Liver (tissue), 3 donors: ENCODE measurements around the gene METRN.

Source experiments
- EGR1 ChIP-seq, 2 donors: IDR thresholded peaks; 2 replicates each; pipeline ENCODE4 v1.6.1; 2016 to 2018; ENCODE audit warnings: antibody characterized with exemption in 2 of 2, low read depth in 2 of 2
- JUND ChIP-seq, 2 donors: IDR thresholded peaks; 2 replicates each; pipeline ENCODE4 v1.6.1; 2016; ENCODE audit warnings: antibody characterized with exemption in 2 of 2
- NR2F2 ChIP-seq: IDR thresholded peaks from 2 replicates; pipeline ENCODE4 v1.6.1; 2016; ENCODE audit warnings: antibody characterized with exemption
- RAD21 ChIP-seq, 2 donors: IDR thresholded peaks; 2 replicates each; pipeline ENCODE4 v1.6.1; 2016; ENCODE audit warnings: antibody characterized with exemption in 2 of 2, mild to moderate bottlenecking in 2 of 2
- RXRA ChIP-seq, 2 donors: IDR thresholded peaks; 2 replicates each; pipeline ENCODE4 v1.6.1; 2017 to 2018; ENCODE audit warnings: antibody characterized with exemption in 2 of 2, mild to moderate bottlenecking in 1 of 2
- SP1 ChIP-seq: IDR thresholded peaks from 2 replicates; pipeline ENCODE4 v1.6.1; 2018; ENCODE audit warnings: antibody characterized with exemption, mild to moderate bottlenecking
- TAF1 ChIP-seq: conservative IDR thresholded peaks from 2 replicates; pipeline ENCODE4 v1.6.1; 2016; ENCODE audit warnings: antibody characterized with exemption, mild to moderate bottlenecking
- YY1 ChIP-seq: IDR thresholded peaks from 2 replicates; pipeline ENCODE4 v1.6.1; 2016; ENCODE audit warnings: antibody characterized with exemption, mild to moderate bottlenecking
- TF ChIP-seq, protein P1 (sequence below): fragments of 150-350 bp; IDR thresholded peaks from 2 replicates; pipeline ENCODE4 v1.5.1; 2017; ENCODE audit warnings: improper control_type of control experiment, low read depth, low read length; ENCODE audit not compliant: missing input control
- TF ChIP-seq, protein P2 (sequence below): IDR thresholded peaks from 2 replicates; pipeline ENCODE4 v1.6.1; 2016; ENCODE audit warnings: antibody characterized with exemption
- TF ChIP-seq, protein P3 (sequence below): IDR thresholded peaks from 2 replicates; pipeline ENCODE4 v1.6.1; 2016; ENCODE audit warnings: antibody characterized with exemption, mild to moderate bottlenecking
- TF ChIP-seq, protein P4 (sequence below): IDR thresholded peaks from 2 replicates; pipeline ENCODE4 v1.6.1; 2016; ENCODE audit warnings: antibody characterized with exemption
- donor health status: healthy.
- donor health status: healthy.

DNA sequence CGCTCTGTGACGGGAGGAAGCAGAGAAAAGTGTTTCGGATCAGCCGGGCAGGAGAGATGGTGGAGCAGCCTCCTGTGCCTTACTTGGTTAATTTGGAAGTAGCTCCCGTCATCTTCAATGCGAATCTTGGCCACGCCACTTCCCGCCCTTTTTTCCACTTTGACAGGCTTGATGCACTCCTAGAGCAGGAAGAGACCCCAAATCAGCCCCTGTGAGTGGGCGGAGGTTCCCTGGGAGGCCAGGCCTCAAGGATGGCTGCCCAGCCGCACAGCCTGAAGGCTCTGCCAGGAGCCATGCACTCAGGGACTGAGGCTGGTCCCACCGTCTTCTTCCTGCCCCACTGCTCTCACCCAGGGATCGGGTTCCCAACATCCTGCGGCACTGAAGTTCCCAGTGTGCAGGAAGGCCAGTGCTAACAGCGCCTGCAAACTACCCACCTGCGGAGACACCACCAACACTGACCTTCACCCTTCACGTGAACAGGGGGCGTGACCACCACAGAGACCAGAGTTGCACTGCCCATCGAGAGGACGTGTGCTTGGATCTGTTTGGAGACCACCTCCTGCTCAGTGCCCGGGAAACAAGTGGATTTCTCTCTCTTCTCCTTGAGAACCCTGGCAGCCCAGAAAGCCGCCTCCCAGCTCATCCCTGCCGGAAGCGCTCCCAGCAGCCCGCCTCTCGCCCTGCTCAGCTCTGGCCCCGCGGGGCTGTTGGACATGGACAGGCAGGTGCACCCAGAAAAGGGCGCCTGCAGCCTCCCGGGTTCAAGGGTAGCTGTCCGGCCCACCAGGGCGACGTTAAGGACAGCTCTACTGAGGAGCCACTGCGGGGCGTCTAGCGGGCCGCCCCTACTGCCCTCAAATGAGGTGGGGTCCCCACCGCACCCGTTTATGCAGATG, 24.9 kb downstream of the METRN start:
- TF ChIP-seq, protein P1, sequence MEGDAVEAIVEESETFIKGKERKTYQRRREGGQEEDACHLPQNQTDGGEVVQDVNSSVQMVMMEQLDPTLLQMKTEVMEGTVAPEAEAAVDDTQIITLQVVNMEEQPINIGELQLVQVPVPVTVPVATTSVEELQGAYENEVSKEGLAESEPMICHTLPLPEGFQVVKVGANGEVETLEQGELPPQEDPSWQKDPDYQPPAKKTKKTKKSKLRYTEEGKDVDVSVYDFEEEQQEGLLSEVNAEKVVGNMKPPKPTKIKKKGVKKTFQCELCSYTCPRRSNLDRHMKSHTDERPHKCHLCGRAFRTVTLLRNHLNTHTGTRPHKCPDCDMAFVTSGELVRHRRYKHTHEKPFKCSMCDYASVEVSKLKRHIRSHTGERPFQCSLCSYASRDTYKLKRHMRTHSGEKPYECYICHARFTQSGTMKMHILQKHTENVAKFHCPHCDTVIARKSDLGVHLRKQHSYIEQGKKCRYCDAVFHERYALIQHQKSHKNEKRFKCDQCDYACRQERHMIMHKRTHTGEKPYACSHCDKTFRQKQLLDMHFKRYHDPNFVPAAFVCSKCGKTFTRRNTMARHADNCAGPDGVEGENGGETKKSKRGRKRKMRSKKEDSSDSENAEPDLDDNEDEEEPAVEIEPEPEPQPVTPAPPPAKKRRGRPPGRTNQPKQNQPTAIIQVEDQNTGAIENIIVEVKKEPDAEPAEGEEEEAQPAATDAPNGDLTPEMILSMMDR = no peak
- TF ChIP-seq SP1 = no peak
- TF ChIP-seq NR2F2 = no peak
- no peak for TF ChIP-seq EGR1 (IDR thresholded peaks at IDR 0.05; ENCODE audit: low read depth in 2 of 2)
- TF ChIP-seq, protein P2, sequence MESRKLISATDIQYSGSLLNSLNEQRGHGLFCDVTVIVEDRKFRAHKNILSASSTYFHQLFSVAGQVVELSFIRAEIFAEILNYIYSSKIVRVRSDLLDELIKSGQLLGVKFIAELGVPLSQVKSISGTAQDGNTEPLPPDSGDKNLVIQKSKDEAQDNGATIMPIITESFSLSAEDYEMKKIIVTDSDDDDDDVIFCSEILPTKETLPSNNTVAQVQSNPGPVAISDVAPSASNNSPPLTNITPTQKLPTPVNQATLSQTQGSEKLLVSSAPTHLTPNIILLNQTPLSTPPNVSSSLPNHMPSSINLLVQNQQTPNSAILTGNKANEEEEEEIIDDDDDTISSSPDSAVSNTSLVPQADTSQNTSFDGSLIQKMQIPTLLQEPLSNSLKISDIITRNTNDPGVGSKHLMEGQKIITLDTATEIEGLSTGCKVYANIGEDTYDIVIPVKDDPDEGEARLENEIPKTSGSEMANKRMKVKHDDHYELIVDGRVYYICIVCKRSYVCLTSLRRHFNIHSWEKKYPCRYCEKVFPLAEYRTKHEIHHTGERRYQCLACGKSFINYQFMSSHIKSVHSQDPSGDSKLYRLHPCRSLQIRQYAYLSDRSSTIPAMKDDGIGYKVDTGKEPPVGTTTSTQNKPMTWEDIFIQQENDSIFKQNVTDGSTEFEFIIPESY = no peak
- TF ChIP-seq RAD21 (IDR thresholded peaks at IDR 0.05) = no peak
- TF ChIP-seq, protein P3, sequence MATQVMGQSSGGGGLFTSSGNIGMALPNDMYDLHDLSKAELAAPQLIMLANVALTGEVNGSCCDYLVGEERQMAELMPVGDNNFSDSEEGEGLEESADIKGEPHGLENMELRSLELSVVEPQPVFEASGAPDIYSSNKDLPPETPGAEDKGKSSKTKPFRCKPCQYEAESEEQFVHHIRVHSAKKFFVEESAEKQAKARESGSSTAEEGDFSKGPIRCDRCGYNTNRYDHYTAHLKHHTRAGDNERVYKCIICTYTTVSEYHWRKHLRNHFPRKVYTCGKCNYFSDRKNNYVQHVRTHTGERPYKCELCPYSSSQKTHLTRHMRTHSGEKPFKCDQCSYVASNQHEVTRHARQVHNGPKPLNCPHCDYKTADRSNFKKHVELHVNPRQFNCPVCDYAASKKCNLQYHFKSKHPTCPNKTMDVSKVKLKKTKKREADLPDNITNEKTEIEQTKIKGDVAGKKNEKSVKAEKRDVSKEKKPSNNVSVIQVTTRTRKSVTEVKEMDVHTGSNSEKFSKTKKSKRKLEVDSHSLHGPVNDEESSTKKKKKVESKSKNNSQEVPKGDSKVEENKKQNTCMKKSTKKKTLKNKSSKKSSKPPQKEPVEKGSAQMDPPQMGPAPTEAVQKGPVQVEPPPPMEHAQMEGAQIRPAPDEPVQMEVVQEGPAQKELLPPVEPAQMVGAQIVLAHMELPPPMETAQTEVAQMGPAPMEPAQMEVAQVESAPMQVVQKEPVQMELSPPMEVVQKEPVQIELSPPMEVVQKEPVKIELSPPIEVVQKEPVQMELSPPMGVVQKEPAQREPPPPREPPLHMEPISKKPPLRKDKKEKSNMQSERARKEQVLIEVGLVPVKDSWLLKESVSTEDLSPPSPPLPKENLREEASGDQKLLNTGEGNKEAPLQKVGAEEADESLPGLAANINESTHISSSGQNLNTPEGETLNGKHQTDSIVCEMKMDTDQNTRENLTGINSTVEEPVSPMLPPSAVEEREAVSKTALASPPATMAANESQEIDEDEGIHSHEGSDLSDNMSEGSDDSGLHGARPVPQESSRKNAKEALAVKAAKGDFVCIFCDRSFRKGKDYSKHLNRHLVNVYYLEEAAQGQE = no peak
- TF ChIP-seq JUND (IDR thresholded peaks at IDR 0.05) = no peak
- no peak for TF ChIP-seq RXRA (IDR thresholded peaks at IDR 0.05)
- TF ChIP-seq YY1 = no peak
- TF ChIP-seq TAF1 = no peak
- TF ChIP-seq, protein P4, sequence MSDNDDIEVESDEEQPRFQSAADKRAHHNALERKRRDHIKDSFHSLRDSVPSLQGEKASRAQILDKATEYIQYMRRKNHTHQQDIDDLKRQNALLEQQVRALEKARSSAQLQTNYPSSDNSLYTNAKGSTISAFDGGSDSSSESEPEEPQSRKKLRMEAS = no peak
